Activated gamma-delta T cell treated with anti-CD3 and anti-CD28 coated beads, Interleukin-2, amount 50 U/mL, for 16 hours (primary cell): ENCODE results near the gene MRPL1.
"Not testable (repeated sequence)": the region's sequence is repeated elsewhere in the genome, so short reads cannot be mapped to it uniquely, and the experiment has no call there.

Experiments used
- DNase-seq: peaks from one replicate; pipeline ENCODE4 v3.0.0-alpha.2; 2020; ENCODE audit warnings: low read depth

The MRPL1 gene

GRCh38 chr4:77982900-77983540 is 120.4 kb downstream of the MRPL1 start:
- DNase-seq = not testable (repeated sequence)

DNA sequence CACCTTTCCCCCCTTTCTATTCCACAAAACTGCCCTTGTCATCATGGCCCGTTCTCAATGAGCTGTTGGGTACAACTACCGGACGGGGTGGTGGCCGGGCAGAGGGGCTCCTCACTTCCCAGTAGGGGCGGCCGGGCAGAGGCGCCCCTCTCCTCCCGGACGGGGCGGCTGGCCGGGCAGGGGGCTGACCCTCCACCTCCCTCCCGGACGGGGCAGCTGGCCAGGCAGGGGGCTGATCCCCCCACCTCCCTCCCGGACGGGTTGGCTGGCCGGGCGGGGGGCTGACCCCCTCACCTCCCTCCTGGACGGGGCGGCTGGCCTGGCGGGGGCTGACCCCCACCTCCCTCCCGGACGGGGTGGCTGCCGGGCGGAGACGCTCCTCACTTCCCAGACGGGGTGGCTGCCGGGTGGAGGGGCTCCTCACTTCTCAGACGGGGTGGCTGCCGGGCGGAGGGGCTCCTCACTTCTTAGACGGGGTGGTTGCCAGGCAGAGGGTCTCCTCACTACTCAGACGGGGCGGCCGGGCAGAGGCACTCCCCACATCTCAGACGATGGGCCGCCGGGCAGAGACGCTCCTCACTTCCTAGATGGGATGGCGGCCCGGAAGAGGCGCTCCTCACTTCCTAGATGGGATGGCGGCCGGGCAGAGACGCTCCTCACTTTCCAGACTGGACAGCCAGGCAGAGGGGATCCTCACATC is 121.1 kb downstream of the MRPL1 start:
- not testable (repeated sequence) for DNase-seq

DNA sequence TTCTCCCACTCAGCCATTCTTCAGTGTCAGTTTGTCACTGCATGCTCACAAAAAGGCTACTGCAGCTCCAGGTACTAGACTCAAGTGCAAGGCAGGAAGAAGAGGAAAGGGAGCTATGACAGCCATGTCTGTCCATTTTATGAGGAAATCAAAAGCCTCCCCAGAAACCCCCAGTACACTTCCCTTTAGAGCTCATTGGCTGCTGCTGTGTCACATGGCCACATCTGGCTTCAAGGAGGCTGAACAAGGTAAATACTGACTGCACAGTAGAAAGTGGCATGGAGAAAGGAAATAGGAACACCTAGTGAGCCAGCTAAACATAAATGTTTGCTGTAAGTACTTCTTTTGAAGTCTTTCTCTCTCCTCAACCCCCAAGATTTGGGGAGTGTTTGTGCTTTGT is 127.3 kb downstream of the MRPL1 start:
- DNase-seq = no peak

DNA sequence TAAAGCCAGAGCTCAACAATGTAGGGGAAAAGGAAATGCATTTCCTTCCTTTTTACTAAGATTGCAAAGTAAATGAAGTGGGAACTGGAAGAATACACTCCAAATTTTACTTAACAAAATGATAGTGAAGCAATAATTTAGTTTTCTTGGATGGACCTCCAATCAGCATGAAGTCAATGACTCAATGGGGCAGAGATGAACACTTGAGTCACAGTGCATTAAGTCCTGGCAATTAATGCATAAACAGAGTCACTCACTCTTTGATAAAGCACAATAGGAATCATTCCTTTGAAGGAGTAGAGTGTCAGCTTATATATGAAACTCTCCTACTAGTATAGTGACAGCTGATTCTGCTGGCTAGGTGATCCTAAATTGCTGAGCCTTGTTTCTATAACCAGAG is 127.8 kb downstream of the MRPL1 start:
- DNase-seq = no peak

DNA sequence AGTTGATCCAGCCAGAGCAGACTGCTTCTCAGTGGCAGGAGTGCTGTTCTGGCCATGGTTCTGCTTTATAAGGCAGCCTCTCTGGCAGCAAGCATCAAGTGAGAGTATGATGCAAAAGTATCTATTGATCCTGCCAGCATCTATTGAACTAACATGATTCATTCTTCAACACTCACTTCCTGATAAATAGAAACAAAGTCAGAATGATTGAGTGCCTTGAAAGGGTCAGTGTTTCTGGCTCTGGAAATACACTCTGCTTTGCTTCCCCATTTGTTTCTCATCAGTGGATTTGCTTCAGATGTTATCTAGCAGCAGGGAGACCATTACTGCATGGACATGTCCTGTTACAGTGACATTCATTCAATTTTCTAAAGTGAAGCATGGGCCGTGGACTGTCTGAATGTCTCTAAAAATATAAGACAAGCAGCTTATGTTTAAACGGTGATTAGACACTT is 128.3 kb downstream of the MRPL1 start:
- DNase-seq = no peak

DNA sequence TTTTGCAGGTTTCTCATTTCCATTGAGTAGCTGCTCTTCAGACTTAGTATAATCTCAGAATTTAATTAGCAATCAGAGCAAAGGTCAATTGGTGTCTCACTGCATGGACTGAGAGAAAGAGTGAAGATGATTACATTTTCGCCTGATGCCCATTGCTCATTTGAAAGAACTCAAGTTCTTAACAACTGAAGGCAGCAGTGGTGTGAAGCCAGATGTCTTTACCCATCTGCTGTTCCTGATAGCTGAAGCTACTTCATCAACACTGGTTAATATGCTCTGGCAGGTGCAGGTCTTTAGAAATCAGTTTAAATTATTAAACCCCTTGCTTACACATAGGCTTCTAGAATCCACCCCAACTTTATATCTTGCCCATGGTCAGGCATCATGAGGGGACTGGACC is 130.0 kb downstream of the MRPL1 start:
- DNase-seq = no peak

DNA sequence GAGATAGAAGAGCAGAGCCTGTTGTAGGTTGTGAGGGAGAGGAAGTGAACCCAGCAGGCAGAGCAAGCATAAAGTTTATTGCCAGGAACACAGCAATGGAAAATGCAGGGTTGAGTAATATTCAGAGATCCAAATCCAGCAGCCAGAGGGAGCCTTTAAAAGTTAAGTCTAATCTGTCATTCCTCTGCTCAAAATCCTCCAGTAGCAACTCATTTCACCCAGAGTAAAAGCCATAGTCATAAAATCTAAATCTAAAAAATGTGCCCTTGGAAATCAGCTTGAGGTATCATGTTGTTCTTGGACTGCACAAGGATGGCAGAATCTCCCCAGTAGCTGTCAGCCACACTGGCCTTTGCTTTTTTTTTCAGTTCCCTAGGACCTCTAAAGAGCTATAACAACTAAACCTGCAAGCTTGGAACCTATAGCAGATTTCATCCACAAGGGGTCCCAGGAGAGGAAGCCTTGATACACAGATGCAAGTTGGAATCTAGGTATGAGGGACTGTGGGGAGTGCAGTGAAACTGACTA is 131.6 kb downstream of the MRPL1 start:
- DNase-seq = no peak

GRCh38 chr4:77996076-77996475 is 133.4 kb downstream of the MRPL1 start:
- no peak for DNase-seq

GRCh38 chr4:78001531-78001930 is 138.9 kb downstream of the MRPL1 start:
- no peak for DNase-seq

DNA sequence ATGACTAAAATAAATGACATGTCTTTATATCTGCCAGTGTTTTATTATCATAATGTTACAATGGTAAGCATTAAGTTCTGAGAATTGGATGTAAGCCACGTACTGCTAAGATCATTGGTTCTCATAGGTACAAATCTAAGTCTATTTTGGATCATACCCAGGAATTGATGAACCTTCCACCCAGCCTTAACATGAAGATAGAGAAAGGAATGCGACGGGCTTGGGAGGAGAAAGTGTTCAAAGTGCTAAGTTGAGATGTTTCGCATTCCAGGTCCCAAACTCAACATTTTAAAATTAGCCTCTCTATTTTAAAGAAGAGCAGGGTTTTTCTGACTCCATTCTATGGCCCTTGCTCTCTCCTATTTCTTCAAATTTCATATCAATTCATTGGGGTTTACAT is 139.6 kb downstream of the MRPL1 start:
- no peak for DNase-seq
